ENCODE results near the gene AGFG2. TPM values are rescaled to one million over a fixed set of nuclear protein-coding genes. Genes with fewer than 3 reads are reported as not detected.
"Not testable (repeated sequence)": the region's sequence is repeated elsewhere in the genome, so short reads cannot be mapped to it uniquely, and the experiment has no call there.

AGFG2 gene
- total RNA-seq, 1 experiment from 2014 or later: 15.3 TPM

DNA sequence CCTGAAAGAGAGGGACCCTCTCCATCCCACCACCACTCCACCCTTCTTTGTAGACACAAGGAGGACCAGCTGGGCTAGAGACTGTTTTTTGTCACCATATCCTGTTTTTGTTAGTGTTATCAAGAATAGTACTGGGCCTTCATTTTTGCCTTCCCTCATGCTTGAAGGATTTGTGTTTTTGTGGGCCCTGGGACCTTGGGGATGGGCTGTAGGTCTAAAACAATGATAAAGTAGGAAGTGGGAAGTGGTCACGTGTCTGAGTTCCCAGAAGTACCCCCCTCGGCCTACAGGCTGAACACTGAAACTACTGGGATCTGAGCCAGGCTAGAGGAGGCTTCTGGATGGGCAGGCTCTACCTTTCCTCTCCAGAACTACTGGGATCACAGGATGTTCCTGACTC lies 8.9 kb downstream of the AGFG2 start:
- Histone ChIP-seq H3K4me1 (ENCODE audit: insufficient read depth, low read length, poor library complexity, severe bottlenecking) (peaks cover 28% of the 10 kb centered on the region), H3K27ac (ENCODE audit: low read depth, low read length, poor library complexity, severe bottlenecking) (peak overlapping the region; percentile 70), H3K9me3 (ENCODE audit: low read depth, low read length, poor library complexity, severe bottlenecking) (no peaks in the 10 kb centered on the region), H3K4me3 (ENCODE audit: low read depth, low read length, poor library complexity, severe bottlenecking) (no peak overlapping the region), H3K36me3 (ENCODE audit: insufficient read depth, low read length, poor library complexity, severe bottlenecking) (peaks cover 5% of the 10 kb centered on the region), H3K27me3 (replicated peaks; ENCODE audit: insufficient read depth, low read depth, low read length, poor library complexity) (no peaks in the 10 kb centered on the region)
- ChIA-PET POLR2A (ENCODE audit: low non-redundant PET) (interaction anchor here (0.6 kb wide), 1 partner anchor 215 kb away, joined by 7 read pairs; no protein-coding TSS in a partner anchor), CTCF (no interaction called here)
- intact Hi-C loops (cut with micrococcal nuclease; ENCODE audit: unreplicated experiment): no loop called here
- DNase-seq (ENCODE audit: low spot score): no peak
- BruUV-seq (replicated peaks): no TSS peak
- TF ChIP-seq EZH2 (IDR thresholded peaks at IDR 0.05; ENCODE audit: borderline replicate concordance, low read depth, low read length, poor library complexity, severe bottlenecking): no peak
- TF ChIP-seq, protein P1, sequence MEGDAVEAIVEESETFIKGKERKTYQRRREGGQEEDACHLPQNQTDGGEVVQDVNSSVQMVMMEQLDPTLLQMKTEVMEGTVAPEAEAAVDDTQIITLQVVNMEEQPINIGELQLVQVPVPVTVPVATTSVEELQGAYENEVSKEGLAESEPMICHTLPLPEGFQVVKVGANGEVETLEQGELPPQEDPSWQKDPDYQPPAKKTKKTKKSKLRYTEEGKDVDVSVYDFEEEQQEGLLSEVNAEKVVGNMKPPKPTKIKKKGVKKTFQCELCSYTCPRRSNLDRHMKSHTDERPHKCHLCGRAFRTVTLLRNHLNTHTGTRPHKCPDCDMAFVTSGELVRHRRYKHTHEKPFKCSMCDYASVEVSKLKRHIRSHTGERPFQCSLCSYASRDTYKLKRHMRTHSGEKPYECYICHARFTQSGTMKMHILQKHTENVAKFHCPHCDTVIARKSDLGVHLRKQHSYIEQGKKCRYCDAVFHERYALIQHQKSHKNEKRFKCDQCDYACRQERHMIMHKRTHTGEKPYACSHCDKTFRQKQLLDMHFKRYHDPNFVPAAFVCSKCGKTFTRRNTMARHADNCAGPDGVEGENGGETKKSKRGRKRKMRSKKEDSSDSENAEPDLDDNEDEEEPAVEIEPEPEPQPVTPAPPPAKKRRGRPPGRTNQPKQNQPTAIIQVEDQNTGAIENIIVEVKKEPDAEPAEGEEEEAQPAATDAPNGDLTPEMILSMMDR (conservative IDR thresholded peaks at IDR 0.05; ENCODE audit: low read depth, low read length): no peak

DNA sequence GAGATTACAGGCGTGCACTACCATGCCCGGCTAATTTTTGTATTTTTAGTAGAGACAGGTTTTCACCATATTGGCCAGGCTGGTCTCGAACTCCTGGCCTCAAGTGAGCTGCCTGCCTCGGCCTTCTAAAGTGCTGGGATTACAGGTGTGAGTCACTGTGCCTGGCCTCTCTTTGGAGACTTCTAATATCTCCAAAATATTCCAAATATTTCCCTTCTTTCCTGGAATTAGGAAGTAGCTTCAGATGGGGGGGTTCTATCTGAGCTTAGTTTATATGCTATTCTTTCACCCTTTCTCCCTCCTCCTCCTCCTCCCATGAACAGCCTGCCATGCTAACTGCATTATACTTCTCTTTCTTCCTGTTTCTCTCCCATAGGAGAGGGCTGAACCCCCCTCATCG lies 9.4 kb downstream of the AGFG2 start:
- POLR2A ChIA-PET (ENCODE audit: low non-redundant PET); H3K27ac ChIP-seq (ENCODE audit: low read depth, low read length, poor library complexity, severe bottlenecking); BruUV-seq (replicated peaks); H3K4me3 ChIP-seq (ENCODE audit: low read depth, low read length, poor library complexity, severe bottlenecking); CTCF ChIA-PET; H3K9me3 ChIP-seq (ENCODE audit: low read depth, low read length, poor library complexity, severe bottlenecking); H3K36me3 ChIP-seq (ENCODE audit: insufficient read depth, low read length, poor library complexity, severe bottlenecking); DNase-seq (ENCODE audit: low spot score); intact Hi-C loops (cut with micrococcal nuclease; ENCODE audit: unreplicated experiment); H3K27me3 ChIP-seq (replicated peaks; ENCODE audit: insufficient read depth, low read depth, low read length, poor library complexity): not testable (repeated sequence)
- H3K4me1 ChIP-seq (ENCODE audit: insufficient read depth, low read length, poor library complexity, severe bottlenecking): peaks cover 28% of the 10 kb centered on the region

GRCh38 chr7:100552532-100552931 lies 13.5 kb downstream of the AGFG2 start:
- Histone ChIP-seq H3K4me1 (ENCODE audit: insufficient read depth, low read length, poor library complexity, severe bottlenecking) (peaks cover 7% of the 10 kb centered on the region), H3K4me3 (ENCODE audit: low read depth, low read length, poor library complexity, severe bottlenecking) (no peak overlapping the region), H3K27me3 (replicated peaks; ENCODE audit: insufficient read depth, low read depth, low read length, poor library complexity) (no peaks in the 10 kb centered on the region), H3K27ac (ENCODE audit: low read depth, low read length, poor library complexity, severe bottlenecking) (no peak overlapping the region), H3K36me3 (ENCODE audit: insufficient read depth, low read length, poor library complexity, severe bottlenecking) (peaks cover 12% of the 10 kb centered on the region), H3K9me3 (ENCODE audit: low read depth, low read length, poor library complexity, severe bottlenecking) (no peaks in the 10 kb centered on the region)
- TF ChIP-seq, protein P1 (conservative IDR thresholded peaks at IDR 0.05; ENCODE audit: low read depth, low read length): no peak
- TF ChIP-seq EZH2 (IDR thresholded peaks at IDR 0.05; ENCODE audit: borderline replicate concordance, low read depth, low read length, poor library complexity, severe bottlenecking): no peak
- DNase-seq (ENCODE audit: low spot score): no peak
- ChIA-PET CTCF (no interaction called here), POLR2A (ENCODE audit: low non-redundant PET) (no interaction called here)
- BruUV-seq (replicated peaks): no TSS peak
- intact Hi-C loops (cut with micrococcal nuclease; ENCODE audit: unreplicated experiment): no loop called here

DNA sequence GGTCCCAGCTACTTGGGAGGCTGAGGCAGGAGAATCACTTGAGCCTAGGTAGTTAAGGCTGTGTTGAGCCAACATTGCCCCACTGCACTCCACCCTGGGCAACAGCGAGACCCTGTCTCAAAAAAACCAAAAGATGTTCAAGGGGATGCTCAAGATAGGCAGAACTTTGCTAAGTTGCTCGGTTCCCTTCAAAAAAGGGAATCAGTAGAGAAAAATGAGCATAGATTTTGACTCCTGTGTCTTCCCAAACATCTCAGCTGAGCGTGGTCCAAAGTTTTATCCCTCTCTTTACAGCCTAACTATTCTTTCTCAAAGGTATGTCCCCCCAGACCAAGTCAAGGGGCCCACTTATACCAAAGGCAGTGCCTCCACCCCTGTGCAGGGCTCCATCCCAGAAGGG lies 14.0 kb downstream of the AGFG2 start:
- intact Hi-C loops (cut with micrococcal nuclease; ENCODE audit: unreplicated experiment): no loop called here
- Histone ChIP-seq H3K27me3 (replicated peaks; ENCODE audit: insufficient read depth, low read depth, low read length, poor library complexity) (no peaks in the 10 kb centered on the region), H3K4me3 (ENCODE audit: low read depth, low read length, poor library complexity, severe bottlenecking) (no peak overlapping the region), H3K36me3 (ENCODE audit: insufficient read depth, low read length, poor library complexity, severe bottlenecking) (peaks cover 12% of the 10 kb centered on the region), H3K9me3 (ENCODE audit: low read depth, low read length, poor library complexity, severe bottlenecking) (no peaks in the 10 kb centered on the region), H3K27ac (ENCODE audit: low read depth, low read length, poor library complexity, severe bottlenecking) (no peak overlapping the region), H3K4me1 (ENCODE audit: insufficient read depth, low read length, poor library complexity, severe bottlenecking) (peaks cover 2% of the 10 kb centered on the region)
- BruUV-seq (replicated peaks): no TSS peak
- ChIA-PET CTCF (no interaction called here), POLR2A (ENCODE audit: low non-redundant PET) (no interaction called here)
- no peak for DNase-seq (ENCODE audit: low spot score)
- TF ChIP-seq, protein P1 (conservative IDR thresholded peaks at IDR 0.05; ENCODE audit: low read depth, low read length): no peak
- no peak for TF ChIP-seq EZH2 (IDR thresholded peaks at IDR 0.05; ENCODE audit: borderline replicate concordance, low read depth, low read length, poor library complexity, severe bottlenecking)

Data from A673 (cell line).